ENCODE measurements around the gene LAMC2.

DNA sequence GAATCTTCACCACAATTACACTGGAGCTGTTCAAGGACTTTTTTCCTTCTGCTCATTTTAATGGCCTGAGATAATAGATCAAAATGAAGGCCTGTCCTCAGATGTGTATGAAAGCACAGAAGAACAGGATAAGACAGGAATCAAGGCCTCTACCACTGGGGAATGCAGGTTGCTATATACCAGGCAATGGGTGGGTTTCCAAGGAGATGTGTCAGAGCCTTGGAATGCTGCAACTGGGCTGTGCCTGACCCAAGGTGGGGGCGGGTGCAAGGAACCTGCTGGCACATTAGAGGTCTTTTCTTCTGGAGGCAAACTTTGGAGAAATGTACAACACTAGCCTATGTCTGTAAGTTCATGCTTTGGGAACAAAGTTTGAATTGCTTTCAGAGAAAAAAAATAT is 21.7 kb upstream of the LAMC2 start:
- TF ChIP-seq, protein P1, sequence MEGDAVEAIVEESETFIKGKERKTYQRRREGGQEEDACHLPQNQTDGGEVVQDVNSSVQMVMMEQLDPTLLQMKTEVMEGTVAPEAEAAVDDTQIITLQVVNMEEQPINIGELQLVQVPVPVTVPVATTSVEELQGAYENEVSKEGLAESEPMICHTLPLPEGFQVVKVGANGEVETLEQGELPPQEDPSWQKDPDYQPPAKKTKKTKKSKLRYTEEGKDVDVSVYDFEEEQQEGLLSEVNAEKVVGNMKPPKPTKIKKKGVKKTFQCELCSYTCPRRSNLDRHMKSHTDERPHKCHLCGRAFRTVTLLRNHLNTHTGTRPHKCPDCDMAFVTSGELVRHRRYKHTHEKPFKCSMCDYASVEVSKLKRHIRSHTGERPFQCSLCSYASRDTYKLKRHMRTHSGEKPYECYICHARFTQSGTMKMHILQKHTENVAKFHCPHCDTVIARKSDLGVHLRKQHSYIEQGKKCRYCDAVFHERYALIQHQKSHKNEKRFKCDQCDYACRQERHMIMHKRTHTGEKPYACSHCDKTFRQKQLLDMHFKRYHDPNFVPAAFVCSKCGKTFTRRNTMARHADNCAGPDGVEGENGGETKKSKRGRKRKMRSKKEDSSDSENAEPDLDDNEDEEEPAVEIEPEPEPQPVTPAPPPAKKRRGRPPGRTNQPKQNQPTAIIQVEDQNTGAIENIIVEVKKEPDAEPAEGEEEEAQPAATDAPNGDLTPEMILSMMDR (IDR thresholded peaks at IDR 0.05) = no peak
- TF ChIP-seq POLR2AphosphoS5 (IDR thresholded peaks at IDR 0.05) = no peak

Data from prostate gland (tissue), 2 donors.